Measurements from ENCODE around the gene SULT4A1.

DNA sequence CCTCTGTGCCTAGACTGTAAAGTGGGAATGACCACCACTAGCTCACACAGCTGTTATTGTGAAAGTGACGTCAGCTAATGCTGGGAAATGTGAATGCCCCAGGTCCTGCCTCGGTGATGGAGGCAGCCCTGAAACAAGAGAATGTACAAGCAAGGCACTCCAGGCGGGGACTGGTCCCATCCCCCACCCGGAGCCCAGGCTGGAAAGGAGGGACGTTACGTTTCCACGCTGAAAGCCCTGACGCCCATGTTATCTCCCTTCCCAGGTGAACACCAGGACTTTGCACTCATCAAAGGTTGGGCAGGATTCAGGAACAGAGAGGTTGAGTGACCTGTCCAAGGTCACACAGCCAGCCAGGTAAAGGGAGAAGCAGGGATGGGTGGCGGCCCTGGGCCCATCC is 784 bp downstream of the SULT4A1 start:
- TF ChIP-seq POLR2AphosphoS5 (IDR thresholded peaks at IDR 0.05; ENCODE audit: borderline replicate concordance, low read depth, low read length) (no peak), EZH2 (IDR thresholded peaks at IDR 0.05) (no peak)

All from SK-N-MC (cell line).